Fibroblast of skin of right biceps (primary cell): ENCODE results near the gene C1QL1.
A peak's percentile ranks its signal among the peaks of the same experiment; 100 is the strongest.

Experiments
- DNase-seq: peaks from one replicate; pipeline ENCODE4 v3.0.0-alpha.2; 2013

Gene C1QL1

GRCh38 chr17:44968225-44969143 is at the start of gene C1QL1:
TSS of gene C1QL1 (minus strand) at chr17:44968303. CDS start at chr17:44968048, 255 bp downstream.
- peak; percentile 92 for DNase-seq

GRCh38 chr17:45016823-45017222 is 48.7 kb upstream of the C1QL1 start:
- no peak for DNase-seq

GRCh38 chr17:45016237-45016636 is 48.1 kb upstream of the C1QL1 start:
- DNase-seq, result no peak

- DNase-seq, result no peak
These were observed 45.2 kb upstream of the C1QL1 start for GRCh38 chr17:45013021-45013997.

- no peak for DNase-seq
These were observed 43.7 kb upstream of the C1QL1 start for GRCh38 chr17:45011767-45012166.

GRCh38 chr17:45009676-45010467 is 41.8 kb upstream of the C1QL1 start:
- no peak for DNase-seq

- DNase-seq, result no peak
These were observed 40.1 kb upstream of the C1QL1 start for GRCh38 chr17:45008216-45008615.

GRCh38 chr17:45006927-45007461 is 38.9 kb upstream of the C1QL1 start:
- DNase-seq, result no peak

GRCh38 chr17:45005700-45006099 is 37.6 kb upstream of the C1QL1 start:
- DNase-seq, result no peak

GRCh38 chr17:45004388-45004787 is 36.3 kb upstream of the C1QL1 start:
- no peak for DNase-seq

- no peak for DNase-seq
These were observed 35.8 kb upstream of the C1QL1 start for GRCh38 chr17:45003877-45004276.

- no peak for DNase-seq
These were observed 33.2 kb upstream of the C1QL1 start for GRCh38 chr17:45001310-45001709.

GRCh38 chr17:44999433-44999832 is 31.3 kb upstream of the C1QL1 start:
- DNase-seq, result no peak

GRCh38 chr17:44998646-44999045 is 30.5 kb upstream of the C1QL1 start:
- DNase-seq, result no peak

- DNase-seq, result peak; percentile 35
These were observed 29.8 kb upstream of the C1QL1 start for GRCh38 chr17:44997733-44998520.

GRCh38 chr17:44996304-44996703 is 28.2 kb upstream of the C1QL1 start:
- DNase-seq, result no peak

- no peak for DNase-seq
These were observed 27.4 kb upstream of the C1QL1 start for GRCh38 chr17:44995436-44996001.

- no peak for DNase-seq
These were observed 24.3 kb upstream of the C1QL1 start for GRCh38 chr17:44992242-44992939.

- DNase-seq, result no peak
These were observed 22.9 kb upstream of the C1QL1 start for GRCh38 chr17:44990994-44991393.

- no peak for DNase-seq
These were observed 21.5 kb upstream of the C1QL1 start for GRCh38 chr17:44989552-44990138.
